LNCAP (cell line): Measurements from ENCODE around the gene KCNC1.

Source experiments
- TF ChIP-seq, protein P1 (sequence below): fragments of 450-650 bp; IDR thresholded peaks from 2 replicates; pipeline ENCODE4 v1.5.1; 2017; ENCODE audit warnings: mild to moderate bottlenecking

The KCNC1 gene

DNA sequence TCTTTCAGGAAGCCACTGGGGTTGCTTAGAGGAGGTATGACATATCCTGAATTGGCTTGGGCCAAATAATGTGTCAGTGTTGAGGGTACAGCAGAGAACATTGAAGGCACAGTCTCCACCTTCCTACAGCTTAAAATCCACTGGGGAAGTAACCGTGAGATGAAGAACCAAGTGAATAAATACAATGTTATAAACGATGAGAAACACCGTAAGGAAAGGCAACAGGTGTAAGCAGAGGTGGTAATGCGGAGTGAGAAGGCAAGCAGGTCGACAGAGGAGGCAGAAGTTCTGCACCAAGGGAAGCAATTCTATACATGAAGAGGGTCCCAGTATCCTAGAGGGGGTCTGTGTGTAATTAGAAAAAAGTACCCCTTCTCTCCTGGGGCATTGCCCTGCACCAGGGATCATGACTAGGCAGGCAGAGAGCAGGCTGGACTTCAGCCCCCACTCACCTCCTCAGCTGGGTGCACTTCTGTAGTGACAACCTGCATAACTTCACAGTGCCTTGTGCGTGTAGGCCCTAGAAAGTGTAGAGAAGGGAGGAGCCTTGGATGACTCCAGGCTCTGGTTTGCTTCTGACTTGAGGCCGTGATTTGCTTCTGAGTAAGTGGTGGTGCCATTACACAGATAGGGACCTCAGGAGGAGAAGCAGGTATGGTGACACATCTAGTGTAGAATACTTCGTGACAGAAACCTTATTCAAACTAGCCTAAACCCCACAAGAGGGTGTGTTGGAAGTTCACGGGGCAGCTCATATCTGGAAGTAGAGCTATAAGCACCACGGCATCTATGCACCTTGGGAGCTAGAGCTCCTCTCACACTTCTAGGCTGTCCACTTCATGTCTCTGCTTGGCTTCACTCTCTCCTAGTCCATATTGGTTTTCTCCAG, 10.3 kb upstream of the KCNC1 start:
- TF ChIP-seq, protein P1, sequence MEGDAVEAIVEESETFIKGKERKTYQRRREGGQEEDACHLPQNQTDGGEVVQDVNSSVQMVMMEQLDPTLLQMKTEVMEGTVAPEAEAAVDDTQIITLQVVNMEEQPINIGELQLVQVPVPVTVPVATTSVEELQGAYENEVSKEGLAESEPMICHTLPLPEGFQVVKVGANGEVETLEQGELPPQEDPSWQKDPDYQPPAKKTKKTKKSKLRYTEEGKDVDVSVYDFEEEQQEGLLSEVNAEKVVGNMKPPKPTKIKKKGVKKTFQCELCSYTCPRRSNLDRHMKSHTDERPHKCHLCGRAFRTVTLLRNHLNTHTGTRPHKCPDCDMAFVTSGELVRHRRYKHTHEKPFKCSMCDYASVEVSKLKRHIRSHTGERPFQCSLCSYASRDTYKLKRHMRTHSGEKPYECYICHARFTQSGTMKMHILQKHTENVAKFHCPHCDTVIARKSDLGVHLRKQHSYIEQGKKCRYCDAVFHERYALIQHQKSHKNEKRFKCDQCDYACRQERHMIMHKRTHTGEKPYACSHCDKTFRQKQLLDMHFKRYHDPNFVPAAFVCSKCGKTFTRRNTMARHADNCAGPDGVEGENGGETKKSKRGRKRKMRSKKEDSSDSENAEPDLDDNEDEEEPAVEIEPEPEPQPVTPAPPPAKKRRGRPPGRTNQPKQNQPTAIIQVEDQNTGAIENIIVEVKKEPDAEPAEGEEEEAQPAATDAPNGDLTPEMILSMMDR = no peak

DNA sequence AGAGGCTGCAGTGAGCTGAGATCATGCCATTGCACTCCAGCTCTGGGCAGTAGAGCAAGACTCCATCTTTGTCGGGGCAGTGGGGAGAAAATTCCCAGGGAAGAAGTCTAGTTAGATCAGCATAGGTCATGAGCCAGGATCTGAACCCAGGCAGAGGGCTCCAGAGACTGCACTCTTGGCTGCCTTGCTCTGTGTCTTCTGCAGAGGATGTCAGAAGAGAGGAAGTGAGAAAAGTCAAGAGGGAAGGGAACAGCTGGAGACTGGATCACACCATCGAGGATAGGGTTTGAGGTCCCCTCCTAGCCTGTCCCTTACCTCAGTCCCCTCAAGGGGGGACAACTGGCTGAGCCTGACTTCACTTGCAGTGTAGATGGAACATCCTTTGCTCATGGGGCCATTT, 9.4 kb upstream of the KCNC1 start:
- TF ChIP-seq, protein P1 = no peak

DNA sequence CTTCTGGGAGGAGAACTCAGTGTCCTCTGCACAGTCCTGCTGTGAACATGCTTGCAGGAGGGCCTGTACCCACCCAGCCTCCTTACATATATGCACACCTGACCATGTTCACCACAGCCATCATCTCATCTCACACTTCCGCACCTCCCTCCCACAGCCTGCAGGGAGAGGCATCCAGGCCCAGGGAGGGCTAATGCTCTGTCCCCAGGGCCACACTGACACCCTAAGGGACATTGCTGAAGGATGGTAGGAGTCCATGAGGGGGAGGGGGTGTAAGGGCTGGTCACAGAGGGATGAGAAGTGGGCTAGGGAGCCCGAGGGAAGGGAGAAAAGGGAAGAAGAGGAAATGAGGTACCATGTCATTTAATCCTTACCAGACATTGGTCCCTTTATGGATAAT, 4.4 kb upstream of the KCNC1 start:
- TF ChIP-seq, protein P1 = no peak

DNA sequence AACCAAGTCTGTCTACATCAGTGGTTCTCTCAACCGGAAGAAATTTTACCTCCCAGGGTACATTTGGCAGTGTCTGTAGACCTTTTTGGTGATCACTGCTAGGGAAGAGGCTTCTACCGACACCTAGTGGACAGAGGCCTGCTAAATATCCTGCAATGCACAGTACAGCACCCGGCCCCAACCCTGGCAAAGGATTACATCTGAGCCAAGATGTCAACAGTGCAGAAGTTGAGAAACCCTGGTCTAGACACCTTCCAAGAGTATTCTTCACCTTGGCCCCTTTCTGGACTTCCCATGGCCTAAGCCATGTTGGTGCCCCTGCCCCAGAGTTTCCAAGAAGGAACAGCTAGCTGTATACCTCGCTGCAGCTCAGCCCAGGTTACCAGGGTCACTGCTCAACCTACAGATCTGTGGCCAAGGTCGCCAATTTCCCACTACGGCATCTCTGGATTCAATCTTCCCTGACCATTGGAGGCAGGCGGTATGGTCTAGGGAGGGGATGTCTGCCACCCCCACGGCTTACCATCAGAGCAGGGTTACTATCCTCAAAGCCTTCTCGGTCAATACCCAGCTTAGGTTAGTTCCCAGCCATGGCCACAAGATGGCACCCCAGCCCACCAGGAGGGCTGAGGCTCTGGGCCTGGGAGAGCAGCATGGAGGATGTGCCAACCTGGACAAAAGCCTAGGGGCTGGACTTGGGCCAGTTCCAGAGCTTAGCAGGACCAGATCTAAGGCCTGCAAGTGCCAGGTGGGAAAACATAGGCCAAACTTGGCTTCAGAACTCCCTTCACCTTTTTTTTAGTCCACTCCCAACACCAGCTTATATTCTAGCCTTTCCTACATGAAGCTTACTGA, 3.7 kb upstream of the KCNC1 start:
- TF ChIP-seq, protein P1 = peak; percentile 95

DNA sequence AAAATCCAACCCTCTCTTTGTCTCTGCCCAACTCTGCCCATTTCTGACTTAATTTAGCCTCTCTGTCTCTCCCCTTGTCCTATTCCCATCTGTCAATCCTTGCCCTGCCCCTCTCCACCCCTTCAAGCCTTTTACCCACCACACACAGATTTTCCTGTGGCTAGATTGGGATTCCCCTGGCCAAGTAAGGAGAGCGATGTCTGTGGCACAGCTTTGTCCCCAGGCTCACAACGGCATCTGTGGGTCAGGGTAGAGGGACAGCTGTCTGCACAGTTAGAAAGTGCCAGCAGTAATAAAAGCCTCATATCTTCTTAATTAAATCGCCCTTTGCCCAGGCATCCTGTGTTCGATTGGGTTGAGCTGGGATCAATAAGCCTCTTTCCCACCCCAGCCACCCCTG, 1.3 kb upstream of the KCNC1 start:
- TF ChIP-seq, protein P1 = no peak

DNA sequence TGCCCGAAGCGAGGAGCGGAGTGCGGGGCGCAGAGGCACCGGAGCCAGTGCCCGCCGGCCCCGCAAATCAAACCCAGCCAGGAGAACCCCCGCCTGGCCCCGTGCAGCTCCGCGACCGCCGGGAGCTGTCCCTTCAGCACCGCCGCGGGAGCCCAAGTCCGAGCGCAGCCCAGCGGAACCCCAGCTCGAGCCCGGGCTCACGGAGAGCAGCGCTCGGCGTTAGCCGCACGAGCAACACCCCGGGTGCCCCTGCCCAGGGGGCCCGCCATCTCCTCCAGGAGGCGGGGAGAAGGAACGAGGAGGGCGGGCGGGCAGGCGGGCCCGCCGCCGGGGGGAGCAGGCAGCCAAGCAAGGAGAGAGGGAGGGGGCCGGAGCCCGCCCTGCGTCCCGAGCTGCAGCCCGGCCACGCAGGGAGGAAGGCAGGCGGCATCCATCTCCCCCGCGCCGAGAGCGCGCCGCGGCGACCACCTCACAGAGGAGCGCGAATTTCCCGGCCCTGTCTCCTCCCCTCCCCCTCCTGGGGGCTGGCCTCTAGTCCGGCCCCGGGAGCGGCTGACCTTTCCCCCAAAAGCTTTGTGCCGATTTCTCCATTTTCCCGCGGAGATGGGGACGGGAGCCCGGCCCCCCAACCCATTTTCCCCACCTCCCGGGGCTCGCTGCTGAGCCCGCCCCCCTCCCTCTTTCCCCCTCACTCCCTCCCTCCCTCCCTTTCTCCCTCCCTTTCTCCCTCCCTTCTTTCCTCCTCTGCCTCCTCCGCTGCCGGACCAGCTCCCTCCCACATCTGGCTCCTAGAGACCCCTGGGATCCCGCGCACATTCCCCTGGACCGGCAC, 621 bp downstream of the KCNC1 start:
- TF ChIP-seq, protein P1 = no peak
